ENCODE data around the gene LPGAT1. TPM values are rescaled to one million over a fixed set of nuclear protein-coding genes. Genes with fewer than 3 reads are reported as not detected.

The LPGAT1 gene
- total RNA-seq, 2 experiments from 2014 or later = 31.8 to 34.7 TPM

- DNase-seq = no peak
- Mint-ChIP-seq H3K9me3 (no peaks in the 10 kb centered on the region), H3K27ac (no peak overlapping the region), H3K4me3 (no peak overlapping the region), H3K4me1 (ENCODE audit: low read depth) (peaks cover 7% of the 10 kb centered on the region), H3K36me3 (peaks cover 14% of the 10 kb centered on the region), H3K27me3 (no peaks in the 10 kb centered on the region)
- POLR2A ChIA-PET = no interaction called here
- intact Hi-C loops (cut with micrococcal nuclease) = no loop called here
- CTCF ChIA-PET = interaction anchor here (1.3 kb wide), 1 partner anchor 54 kb away, joined by 3 read pairs; no protein-coding TSS in a partner anchor
Observed at GRCh38 chr1:211752951-211753486, 77.5 kb downstream of the LPGAT1 start.

- peaks cover 8% of the 10 kb centered on the region for H3K36me3 Mint-ChIP-seq
- ChIA-PET POLR2A (no interaction called here), CTCF (interaction anchor here (1.3 kb wide), 1 partner anchor 53 kb away, joined by 3 read pairs; no protein-coding TSS in a partner anchor)
- DNase-seq = no peak
- intact Hi-C loops (cut with micrococcal nuclease) = no loop called here
- H3K4me1 Mint-ChIP-seq (ENCODE audit: low read depth) = peaks cover 7% of the 10 kb centered on the region
- no peaks in the 10 kb centered on the region for H3K27me3 Mint-ChIP-seq
- H3K9me3 Mint-ChIP-seq = no peaks in the 10 kb centered on the region
- no peak overlapping the region for H3K27ac Mint-ChIP-seq
- H3K4me3 Mint-ChIP-seq = no peak overlapping the region
Observed at GRCh38 chr1:211752317-211752716, 78.2 kb downstream of the LPGAT1 start.

DNA sequence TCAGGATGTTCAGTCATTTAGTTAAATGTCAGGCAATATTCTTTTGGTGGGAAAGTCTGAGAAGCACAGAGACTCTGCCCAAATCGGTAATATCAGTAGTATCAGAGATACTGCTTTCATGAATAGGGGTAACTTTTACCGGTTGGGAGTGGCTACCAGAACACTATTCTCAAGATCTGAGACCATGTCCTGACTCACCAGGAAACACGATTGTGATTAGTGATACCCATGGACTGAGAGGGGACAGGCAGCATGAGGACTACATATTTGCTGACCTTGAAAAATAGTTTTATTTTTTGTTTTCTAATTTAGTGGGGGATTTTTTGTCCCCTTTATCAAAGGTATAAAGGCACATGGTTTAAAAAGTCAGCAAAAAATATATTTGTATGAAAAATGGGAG, 79.1 kb downstream of the LPGAT1 start:
- DNase-seq = no peak
- intact Hi-C loops (cut with micrococcal nuclease) = no loop called here
- Mint-ChIP-seq H3K4me1 (ENCODE audit: low read depth) (peaks cover 7% of the 10 kb centered on the region), H3K4me3 (no peak overlapping the region), H3K36me3 (peaks cover 8% of the 10 kb centered on the region), H3K27me3 (no peaks in the 10 kb centered on the region), H3K9me3 (no peaks in the 10 kb centered on the region), H3K27ac (no peak overlapping the region)
- CTCF ChIA-PET = no interaction called here
- POLR2A ChIA-PET = no interaction called here

GRCh38 chr1:211750599-211750998, 80.0 kb downstream of the LPGAT1 start:
- ChIA-PET CTCF (interaction anchor here (1.2 kb wide), 1 partner anchor 89 kb away, joined by 3 read pairs; no protein-coding TSS in a partner anchor), POLR2A (no interaction called here)
- Mint-ChIP-seq H3K27me3 (no peaks in the 10 kb centered on the region), H3K27ac (no peak overlapping the region), H3K4me3 (no peak overlapping the region), H3K4me1 (ENCODE audit: low read depth) (peaks cover 7% of the 10 kb centered on the region), H3K9me3 (no peaks in the 10 kb centered on the region), H3K36me3 (peaks cover 8% of the 10 kb centered on the region)
- intact Hi-C loops (cut with micrococcal nuclease) = no loop called here
- DNase-seq = no peak

- H3K27ac Mint-ChIP-seq = no peak overlapping the region
- no peak overlapping the region for H3K4me3 Mint-ChIP-seq
- peaks cover 8% of the 10 kb centered on the region for H3K36me3 Mint-ChIP-seq
- no peak for DNase-seq
- POLR2A ChIA-PET = no interaction called here
- no peaks in the 10 kb centered on the region for H3K27me3 Mint-ChIP-seq
- peaks cover 7% of the 10 kb centered on the region for H3K4me1 Mint-ChIP-seq (ENCODE audit: low read depth)
- CTCF ChIA-PET = no interaction called here
- intact Hi-C loops (cut with micrococcal nuclease) = no loop called here
- H3K9me3 Mint-ChIP-seq = no peaks in the 10 kb centered on the region
Observed at GRCh38 chr1:211749251-211749650, 81.3 kb downstream of the LPGAT1 start.

DNA sequence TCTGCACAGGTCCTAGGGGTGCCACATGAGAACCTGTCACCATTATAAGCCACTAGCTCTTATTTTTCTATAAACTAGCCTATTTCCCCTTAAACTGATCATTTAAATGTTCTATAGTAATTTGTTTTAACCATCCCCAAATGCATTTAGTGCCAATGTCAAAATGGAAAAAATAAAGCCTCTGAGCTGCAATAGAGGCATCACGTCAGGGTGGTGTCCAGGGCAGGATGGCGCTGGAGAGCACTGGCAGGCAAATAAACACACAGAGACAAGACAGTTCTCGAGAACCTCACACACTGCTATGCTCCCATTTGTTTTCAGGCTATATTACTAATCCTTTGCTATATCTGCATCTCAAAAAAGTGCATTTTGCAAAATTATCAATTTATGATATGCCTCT, 81.8 kb downstream of the LPGAT1 start:
- ChIA-PET POLR2A (no interaction called here), CTCF (no interaction called here)
- Mint-ChIP-seq H3K4me1 (ENCODE audit: low read depth) (peaks cover 7% of the 10 kb centered on the region), H3K27ac (no peak overlapping the region), H3K9me3 (no peaks in the 10 kb centered on the region), H3K36me3 (peaks cover 8% of the 10 kb centered on the region), H3K4me3 (no peak overlapping the region), H3K27me3 (no peaks in the 10 kb centered on the region)
- no peak for DNase-seq
- intact Hi-C loops (cut with micrococcal nuclease) = no loop called here

GRCh38 chr1:211742889-211743529, 87.6 kb downstream of the LPGAT1 start:
- intact Hi-C loops (cut with micrococcal nuclease) = loop anchor here (5.0 kb wide), 1 partner anchor 89 kb away; the partner anchor contains the start of gene LPGAT1
- ChIA-PET POLR2A (no interaction called here), CTCF (interaction anchor here (0.8 kb wide), 1 partner anchor 44 kb away, joined by 3 read pairs; no protein-coding TSS in a partner anchor)
- no peak overlapping the region for H3K27ac Mint-ChIP-seq
- no peaks in the 10 kb centered on the region for H3K36me3 Mint-ChIP-seq
- peaks cover 33% of the 10 kb centered on the region for H3K4me1 Mint-ChIP-seq (ENCODE audit: low read depth)
- no peak overlapping the region for H3K4me3 Mint-ChIP-seq
- H3K27me3 Mint-ChIP-seq = no peaks in the 10 kb centered on the region
- H3K9me3 Mint-ChIP-seq = no peaks in the 10 kb centered on the region
- DNase-seq = no peak

DNA sequence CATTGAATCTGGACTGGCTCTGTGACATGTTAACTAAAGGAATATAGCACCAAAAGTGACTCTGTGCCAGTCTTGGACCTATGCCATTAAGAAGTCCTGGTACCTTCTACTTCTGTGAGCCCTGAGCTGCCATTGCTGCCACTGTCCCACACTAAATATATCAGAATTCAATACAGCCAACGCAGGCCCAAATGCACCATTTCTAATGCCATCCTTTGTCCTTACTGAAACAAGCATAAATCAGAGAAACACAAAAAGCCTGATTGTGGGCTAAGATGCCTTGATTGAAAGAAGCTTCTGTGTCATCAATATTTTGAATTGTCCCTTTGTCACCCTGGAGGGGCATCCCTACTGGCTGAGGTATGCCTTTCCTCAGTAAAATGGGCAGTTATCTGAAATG, 88.3 kb downstream of the LPGAT1 start:
- Mint-ChIP-seq H3K27me3 (no peaks in the 10 kb centered on the region), H3K9me3 (no peaks in the 10 kb centered on the region), H3K27ac (no peak overlapping the region), H3K4me3 (no peak overlapping the region), H3K36me3 (no peaks in the 10 kb centered on the region), H3K4me1 (ENCODE audit: low read depth) (peaks cover 38% of the 10 kb centered on the region)
- DNase-seq = no peak
- POLR2A ChIA-PET = no interaction called here
- CTCF ChIA-PET = interaction anchor here (1.0 to 2.7 kb wide), 3 partner anchors 44 to 714 kb away, joined by 4 to 10 read pairs (median 5); no protein-coding TSS in a partner anchor
- intact Hi-C loops (cut with micrococcal nuclease) = loop anchor here (5.0 kb wide), 1 partner anchor 90 kb away; the partner anchor contains the start of gene LPGAT1

DNA sequence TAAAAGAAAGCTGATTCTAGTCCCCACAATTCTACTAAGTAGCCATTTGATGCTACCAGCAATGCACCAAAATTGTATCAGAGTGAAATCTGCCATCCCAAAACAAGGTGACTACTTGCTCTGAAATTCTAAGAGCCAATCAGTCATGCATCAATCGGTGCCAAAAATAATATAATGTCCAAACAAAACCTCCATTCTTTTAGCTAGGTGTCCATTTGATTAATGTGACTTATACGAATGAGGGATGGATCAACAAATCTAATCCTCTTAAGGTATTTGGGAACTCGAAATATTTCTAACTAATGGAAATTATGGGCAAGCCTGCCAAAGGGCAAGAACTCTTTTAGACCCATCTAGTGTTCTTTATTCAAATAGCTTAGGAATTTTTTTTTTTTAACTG, 88.8 kb downstream of the LPGAT1 start:
- Mint-ChIP-seq H3K36me3 (no peaks in the 10 kb centered on the region), H3K4me3 (no peak overlapping the region), H3K9me3 (no peaks in the 10 kb centered on the region), H3K27me3 (no peaks in the 10 kb centered on the region), H3K27ac (no peak overlapping the region), H3K4me1 (ENCODE audit: low read depth) (peaks cover 39% of the 10 kb centered on the region)
- DNase-seq = no peak
- intact Hi-C loops (cut with micrococcal nuclease) = loop anchor here (5.0 kb wide), 1 partner anchor 91 kb away; the partner anchor contains the start of gene LPGAT1
- POLR2A ChIA-PET = interaction anchor here (0.6 kb wide), 1 partner anchor 80 kb away, joined by 3 read pairs; no protein-coding TSS in a partner anchor
- CTCF ChIA-PET = interaction anchor here (1.0 to 2.7 kb wide), 3 partner anchors 44 to 714 kb away, joined by 4 to 10 read pairs (median 5); no protein-coding TSS in a partner anchor

GRCh38 chr1:211741116-211741515, 89.4 kb downstream of the LPGAT1 start:
- no peak for DNase-seq
- Mint-ChIP-seq H3K4me1 (ENCODE audit: low read depth) (peaks cover 39% of the 10 kb centered on the region), H3K4me3 (no peak overlapping the region), H3K27me3 (no peaks in the 10 kb centered on the region), H3K27ac (no peak overlapping the region), H3K9me3 (no peaks in the 10 kb centered on the region), H3K36me3 (no peaks in the 10 kb centered on the region)
- POLR2A ChIA-PET = interaction anchor here (0.6 kb wide), 1 partner anchor 81 kb away, joined by 3 read pairs; no protein-coding TSS in a partner anchor
- CTCF ChIA-PET = interaction anchor here (1.0 to 2.7 kb wide), 3 partner anchors 43 to 715 kb away, joined by 4 to 10 read pairs (median 5); no protein-coding TSS in a partner anchor
- intact Hi-C loops (cut with micrococcal nuclease) = loop anchor here (5.0 kb wide), 1 partner anchor 91 kb away; the partner anchor contains the start of gene LPGAT1

DNA sequence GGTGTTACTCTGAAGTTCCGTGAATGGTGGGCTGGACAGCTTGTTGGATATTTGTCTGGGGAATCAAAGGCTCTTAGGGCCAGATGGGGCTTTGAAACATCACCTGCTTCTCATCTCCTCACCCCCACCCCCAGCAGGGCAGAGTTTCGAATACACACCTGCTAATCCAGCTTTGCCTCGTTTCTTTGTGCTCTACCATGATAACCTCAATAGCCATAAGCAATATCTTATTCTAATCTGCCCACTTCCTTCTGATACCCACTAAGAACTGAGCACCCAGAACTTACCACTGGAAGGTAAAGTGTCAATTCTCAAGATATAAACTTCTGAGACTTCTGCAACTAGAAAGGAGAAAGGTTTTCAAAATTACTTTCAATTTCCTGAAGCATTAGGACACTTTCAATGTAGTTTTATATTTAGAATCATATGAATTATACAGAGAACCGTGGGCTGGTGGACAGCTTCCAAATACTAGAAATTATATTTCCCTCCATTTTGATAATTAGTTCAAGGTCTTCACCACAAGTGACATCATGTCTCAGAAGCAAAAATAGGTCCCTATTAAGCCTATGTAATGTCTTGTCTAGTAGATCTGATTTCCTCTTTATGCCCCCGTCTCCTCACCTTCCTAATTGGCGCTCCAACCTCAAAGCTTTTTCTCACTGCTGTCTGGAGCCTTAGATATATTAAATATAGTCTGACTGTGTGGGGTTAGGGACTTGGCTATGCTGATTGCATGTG, 90.7 kb downstream of the LPGAT1 start:
- no peak for DNase-seq
- H3K4me1 Mint-ChIP-seq (ENCODE audit: low read depth) = peaks cover 39% of the 10 kb centered on the region
- CTCF ChIA-PET = interaction anchor here (1.1 to 2.7 kb wide), 2 partner anchors 10 to 42 kb away, joined by 3 to 10 read pairs; no protein-coding TSS in a partner anchor
- H3K27ac Mint-ChIP-seq = no peak overlapping the region
- H3K9me3 Mint-ChIP-seq = no peaks in the 10 kb centered on the region
- intact Hi-C loops (cut with micrococcal nuclease) = loop anchor here (5.0 kb wide), 1 partner anchor 92 kb away; the partner anchor contains the start of gene LPGAT1
- no peak overlapping the region for H3K4me3 Mint-ChIP-seq
- H3K36me3 Mint-ChIP-seq = no peaks in the 10 kb centered on the region
- H3K27me3 Mint-ChIP-seq = no peaks in the 10 kb centered on the region
- POLR2A ChIA-PET = no interaction called here
